GM23338 (cell line): ENCODE measurements around the gene SEC61A1. TPM values are rescaled to one million over a fixed set of nuclear protein-coding genes. Genes with fewer than 3 reads are reported as not detected.

ENCODE experiments used
- ATAC-seq: fragments of 200-7000 bp; cut with Tn5 transposase; 3 replicates; pipeline ENCODE4 v1.9.1; 2020
- DNase-seq: peaks from one replicate; pipeline ENCODE4 v3.0.0-alpha.2; 2015; ENCODE audit warnings: low spot score
- H2AFZ ChIP-seq: fragments of 200-600 bp; sonication (generic); 2 replicates; pipeline ENCODE4 v1.8.0; 2016; ENCODE audit warnings: antibody characterized with exemption, mild to moderate bottlenecking, moderate library complexity
- H3F3A ChIP-seq: fragments of 200-600 bp; sonication (generic); replicated peaks from 2 replicates; pipeline ENCODE4 v1.8.0; 2017; ENCODE audit warnings: antibody characterized with exemption, mixed run types, low read depth
- H3K27ac ChIP-seq: fragments of 200-600 bp; sonication (generic); 2 replicates; pipeline ENCODE4 v1.6.1; 2016; ENCODE audit warnings: low read depth
- H3K27me3 ChIP-seq: fragments of 200-600 bp; sonication (generic); 2 replicates; pipeline ENCODE4 v1.8.0; 2016; ENCODE audit warnings: mild to moderate bottlenecking, mixed run types, moderate library complexity; ENCODE audit not compliant: insufficient read depth
- H3K36me3 ChIP-seq: fragments of 200-600 bp; sonication (generic); 2 replicates; pipeline ENCODE4 v1.8.0; 2016; ENCODE audit warnings: mild to moderate bottlenecking; ENCODE audit not compliant: insufficient read depth
- H3K4me1 ChIP-seq: fragments of 200-600 bp; sonication (generic); 2 replicates; pipeline ENCODE4 v1.8.0; 2016; ENCODE audit warnings: mild to moderate bottlenecking, moderate library complexity; ENCODE audit not compliant: insufficient read depth
- H3K4me2 ChIP-seq: fragments of 200-600 bp; sonication (generic); 2 replicates; pipeline ENCODE4 v1.7.1; 2017; ENCODE audit warnings: mixed run types
- H3K4me3 ChIP-seq: fragments of 200-600 bp; sonication (generic); 2 replicates; pipeline ENCODE4 v1.6.1; 2016; ENCODE audit warnings: mixed run types
- H3K79me2 ChIP-seq: fragments of 200-600 bp; sonication (generic); replicated peaks from 2 replicates; pipeline ENCODE4 v1.8.0; 2017; ENCODE audit warnings: mild to moderate bottlenecking; ENCODE audit not compliant: insufficient read depth
- H3K9me2 ChIP-seq: fragments of 200-600 bp; sonication (generic); 2 replicates; pipeline ENCODE4 v1.8.0; 2017; ENCODE audit not compliant: insufficient read depth
- H4K20me1 ChIP-seq: fragments of 200-600 bp; sonication (generic); replicated peaks from 2 replicates; pipeline ENCODE4 v1.8.0; 2017; ENCODE audit warnings: mild to moderate bottlenecking; ENCODE audit not compliant: insufficient read depth
- H3K27ac Mint-ChIP-seq: 2 replicates; pipeline ENCODE4 v1.8.0; 2020; ENCODE audit warnings: inconsistent platforms, mild to moderate bottlenecking, moderate library complexity, mixed read lengths
- H3K27me3 Mint-ChIP-seq: 3 replicates; pipeline ENCODE4 v1.8.0; 2022; ENCODE audit warnings: low read depth, mild to moderate bottlenecking, moderate library complexity, mixed read lengths, inconsistent platforms; ENCODE audit not compliant: insufficient read depth, poor library complexity
- H3K36me3 Mint-ChIP-seq: 3 replicates; pipeline ENCODE4 v1.8.0; 2021; ENCODE audit warnings: low read depth, mild to moderate bottlenecking, inconsistent platforms, moderate library complexity, mixed read lengths
- H3K4me1 Mint-ChIP-seq: 3 replicates; pipeline ENCODE4 v1.8.0; 2020; ENCODE audit warnings: mild to moderate bottlenecking, inconsistent platforms, mixed read lengths
- H3K4me3 Mint-ChIP-seq: 3 replicates; pipeline ENCODE4 v1.8.0; 2021; ENCODE audit warnings: moderate library complexity, mild to moderate bottlenecking, inconsistent platforms, mixed read lengths
- H3K9me3 Mint-ChIP-seq: 3 replicates; pipeline ENCODE4 v1.8.0; 2020; ENCODE audit warnings: moderate library complexity, mild to moderate bottlenecking, inconsistent platforms, mixed read lengths
- CREB1 ChIP-seq: fragments of 250-450 bp; sonication (Bioruptor Pico); IDR thresholded peaks from 2 replicates; pipeline ENCODE4 v1.5.0; 2020; ENCODE audit warnings: low read depth, mild to moderate bottlenecking, moderate library complexity
- CTCF ChIP-seq, 2 experiments: fragments of 200-600 bp in 1 of 2; sonication (generic) in 1 of 2; conservative IDR thresholded peaks; 2 replicates each; pipeline versions ENCODE4 v1.5.1 to v1.6.1; 2016 to 2017; ENCODE audit warnings: antibody characterized with exemption in 2 of 2, low read depth in 2 of 2, mild to moderate bottlenecking in 2 of 2, moderate library complexity in 1 of 2
- NANOG ChIP-seq: IDR thresholded peaks from 2 replicates; pipeline ENCODE4 v1.6.1; 2016; ENCODE audit warnings: antibody characterized with exemption, borderline replicate concordance
- POLR2AphosphoS5 ChIP-seq: IDR thresholded peaks from 2 replicates; pipeline ENCODE4 v1.6.1; 2016; ENCODE audit warnings: antibody characterized with exemption, low read depth
- ZNF331 ChIP-seq: fragments of 250-450 bp; sonication (Bioruptor Pico); IDR thresholded peaks from 2 replicates; pipeline ENCODE4 v1.5.0; 2020; ENCODE audit warnings: low read depth, mild to moderate bottlenecking, moderate library complexity
- polyA plus RNA-seq: library from polyadenylated mRNA; unstranded; fragments of >200 nt; fragmentation: Nextera tagmentation; extraction: Ambion mirVana; gene quantifications from 2 replicates; pipeline ENCODE4 v1.2.1, GENCODE V29; 2016
- total RNA-seq: library from RNA; depleted of rRNA; stranded (reverse); fragments of >200 nt; shearing (Covaris generic); gene quantifications from 2 replicates; pipeline ENCODE4 v1.2.3, GENCODE V29; 2014

SEC61A1 gene
- total and polyA plus RNA-seq, 2 experiments from 2014 or later, result 44.8 to 184 TPM

- Histone ChIP-seq H3K36me3 (peaks cover 2% of the 10 kb centered on the region; the same call in 1 of the 2 replicates), H3K9me2 (no peaks in the 10 kb centered on the region), H3K4me1 (peaks cover 15% of the 10 kb centered on the region; the same call in 1 of the 2 replicates), H4K20me1 (peaks cover 19% of the 10 kb centered on the region), H3K4me2 (peak overlapping the region; percentile 93), H3K27ac (peak overlapping the region; percentile 45; the same call in 1 of the 2 replicates), H3K79me2 (no peaks in the 10 kb centered on the region), H3F3A (0 out of 2 replicates have a peak, but pooled peaks cover 4% of the 10 kb centered on the region), H2AFZ (no peak overlapping the region), H3K27me3 (no peaks in the 10 kb centered on the region), H3K4me3 (peak overlapping the region; percentile 68)
- H3K36me3 Mint-ChIP-seq, result peaks cover 30% of the 10 kb centered on the region
- ATAC-seq, result peak; percentile 69
- H3K4me1 Mint-ChIP-seq, result peaks cover 12% of the 10 kb centered on the region
- H3K27me3 Mint-ChIP-seq, result peaks cover 15% of the 10 kb centered on the region
- TF ChIP-seq POLR2AphosphoS5, result peak; percentile 72
- no peak for TF ChIP-seq NANOG
- peak; percentile 81 for TF ChIP-seq CREB1 (CRISPR knock-in tag)
- peak; percentile 72 to 94 for TF ChIP-seq CTCF (conservative IDR thresholded peaks at IDR 0.05; ENCODE audit: low read depth in 2 of 2)
- 0 out of 2 replicates have a peak overlapping the region, but pooled peaks have one; percentile 81 for H3K27ac Mint-ChIP-seq
- peak overlapping the region; percentile 84 for H3K4me3 Mint-ChIP-seq
- no peaks in the 10 kb centered on the region for H3K9me3 Mint-ChIP-seq
- DNase-seq, result peak; percentile 89
These were observed 23.6 kb downstream of the SEC61A1 start for GRCh38 chr3:128075522-128076482.

GRCh38 chr3:128076483-128077201, 24.4 kb downstream of the SEC61A1 start:
- Mint-ChIP-seq H3K27ac (no peak overlapping the region), H3K9me3 (no peaks in the 10 kb centered on the region), H3K36me3 (peaks cover 38% of the 10 kb centered on the region), H3K4me3 (peak overlapping the region; percentile 84), H3K4me1 (peaks cover 12% of the 10 kb centered on the region), H3K27me3 (peaks cover 15% of the 10 kb centered on the region)
- Histone ChIP-seq H4K20me1 (peaks cover 23% of the 10 kb centered on the region), H3K4me1 (peaks cover 15% of the 10 kb centered on the region; the same call in 1 of the 2 replicates), H3K4me3 (peak overlapping the region; percentile 68), H2AFZ (no peak overlapping the region), H3K36me3 (no peaks in the 10 kb centered on the region; the same call in 1 of the 2 replicates), H3F3A (0 out of 2 replicates have a peak, but pooled peaks cover 4% of the 10 kb centered on the region), H3K4me2 (peak overlapping the region; percentile 93), H3K27me3 (no peaks in the 10 kb centered on the region), H3K79me2 (no peaks in the 10 kb centered on the region), H3K9me2 (no peaks in the 10 kb centered on the region), H3K27ac (no peak overlapping the region)
- DNase-seq (peak; percentile 28), ATAC-seq (peak; percentile 26)
- TF ChIP-seq CTCF (conservative IDR thresholded peaks at IDR 0.05; ENCODE audit: low read depth in 2 of 2) (no peak), ZNF331 (CRISPR knock-in tag) (no peak), CREB1 (CRISPR knock-in tag) (peak; percentile 73)
